HT-29 (cell line): Measurements from ENCODE around the gene CNTN1. TPM values are rescaled to one million over a fixed set of nuclear protein-coding genes. Genes with fewer than 3 reads are reported as not detected.

Experiments used
- DNase-seq: peaks from one replicate; pipeline ENCODE4 v3.0.0-alpha.2; 2015; ENCODE audit warnings: low spot score
- total RNA-seq: library from RNA; depleted of rRNA; stranded (reverse); fragments of >200 nt; shearing (Covaris generic); gene quantifications from 2 replicates; pipeline ENCODE4 v1.2.3, GENCODE V29; 2014

CNTN1 gene
- total RNA-seq, 1 experiment from 2014 or later, result not detected

- no peak for DNase-seq
Measured at GRCh38 chr12:40768125-40768864, 76.1 kb downstream of the CNTN1 start.

- no peak for DNase-seq
Measured at GRCh38 chr12:40769846-40770245, 77.6 kb downstream of the CNTN1 start.

GRCh38 chr12:40770781-40771180, 78.5 kb downstream of the CNTN1 start:
- DNase-seq, result no peak

- no peak for DNase-seq
Measured at GRCh38 chr12:40775661-40776060, 83.4 kb downstream of the CNTN1 start.

GRCh38 chr12:40784102-40784501, 91.9 kb downstream of the CNTN1 start:
- DNase-seq, result no peak

- no peak for DNase-seq
Measured at GRCh38 chr12:40788276-40788675, 96.0 kb downstream of the CNTN1 start.

GRCh38 chr12:40792792-40793386, 100.7 kb downstream of the CNTN1 start:
- DNase-seq, result no peak

- DNase-seq, result no peak
Measured at GRCh38 chr12:40793471-40793870, 101.2 kb downstream of the CNTN1 start.

GRCh38 chr12:40794087-40794486, 101.8 kb downstream of the CNTN1 start:
- no peak for DNase-seq

- DNase-seq, result no peak
Measured at GRCh38 chr12:40801082-40801481, 108.8 kb downstream of the CNTN1 start.

- no peak for DNase-seq
Measured at GRCh38 chr12:40801861-40802260, 109.6 kb downstream of the CNTN1 start.

GRCh38 chr12:40802656-40803055, 110.4 kb downstream of the CNTN1 start:
- no peak for DNase-seq

GRCh38 chr12:40819436-40820108, 127.3 kb downstream of the CNTN1 start:
- DNase-seq, result no peak

GRCh38 chr12:40820794-40821484, 128.7 kb downstream of the CNTN1 start:
- no peak for DNase-seq

- no peak for DNase-seq
Measured at GRCh38 chr12:40825156-40825555, 132.9 kb downstream of the CNTN1 start.

- no peak for DNase-seq
Measured at GRCh38 chr12:40827683-40828592, 135.7 kb downstream of the CNTN1 start.

GRCh38 chr12:40828593-40828990, 136.4 kb downstream of the CNTN1 start:
- DNase-seq, result no peak

GRCh38 chr12:40829738-40830144, 137.5 kb downstream of the CNTN1 start:
- peak; percentile 31 for DNase-seq

GRCh38 chr12:40831916-40832315, 139.7 kb downstream of the CNTN1 start:
- DNase-seq, result no peak

- DNase-seq, result no peak
Measured at GRCh38 chr12:40832668-40833067, 140.4 kb downstream of the CNTN1 start.

- no peak for DNase-seq
Measured at GRCh38 chr12:40833818-40834217, 141.6 kb downstream of the CNTN1 start.
